Mesothelial cell of epicardium (in vitro differentiated cells): ENCODE measurements around the gene ADAMTSL2. TPM values are rescaled to one million over a fixed set of nuclear protein-coding genes. Genes with fewer than 3 reads are reported as not detected.
A peak's percentile ranks its signal among the peaks of the same experiment; 100 is the strongest.

Experiments used
- DNase-seq, 2 experiments: peaks; one replicate each; pipeline ENCODE4 v3.0.0; 2021; ENCODE audit warnings: low spot score in 2 of 2; ENCODE audit not compliant: unreplicated experiment in 2 of 2
- H3K27ac Mint-ChIP-seq: 2 replicates; pipeline ENCODE4 v1.8.0; 2021; ENCODE audit warnings: mixed read lengths
- H3K27me3 Mint-ChIP-seq: 2 replicates; pipeline ENCODE4 v1.8.0; 2021; ENCODE audit warnings: low read depth, mixed read lengths
- H3K36me3 Mint-ChIP-seq: 2 replicates; pipeline ENCODE4 v1.8.0; 2021; ENCODE audit warnings: mixed read lengths
- H3K4me1 Mint-ChIP-seq: 2 replicates; pipeline ENCODE4 v1.8.0; 2021; ENCODE audit warnings: mixed read lengths
- H3K4me3 Mint-ChIP-seq: 2 replicates; pipeline ENCODE4 v1.8.0; 2021; ENCODE audit warnings: mild to moderate bottlenecking, moderate library complexity, mixed read lengths
- H3K9me3 Mint-ChIP-seq: 2 replicates; pipeline ENCODE4 v1.8.0; 2021; ENCODE audit warnings: mixed read lengths
- total RNA-seq: library from RNA; stranded (reverse); gene quantifications from 3 replicates; pipeline ENCODE4 v1.2.1, GENCODE V29; 2021
- TF ChIP-seq, protein P1 (sequence below): fragments of 200-600 bp; sonication (generic); IDR thresholded peaks from one replicate; pipeline ENCODE4 v1.5.0; 2021; ENCODE audit warnings: antibody characterized with exemption; ENCODE audit not compliant: unreplicated experiment

The ADAMTSL2 gene
- total RNA-seq, 1 donor from 2014 or later = 6.5 TPM

DNA sequence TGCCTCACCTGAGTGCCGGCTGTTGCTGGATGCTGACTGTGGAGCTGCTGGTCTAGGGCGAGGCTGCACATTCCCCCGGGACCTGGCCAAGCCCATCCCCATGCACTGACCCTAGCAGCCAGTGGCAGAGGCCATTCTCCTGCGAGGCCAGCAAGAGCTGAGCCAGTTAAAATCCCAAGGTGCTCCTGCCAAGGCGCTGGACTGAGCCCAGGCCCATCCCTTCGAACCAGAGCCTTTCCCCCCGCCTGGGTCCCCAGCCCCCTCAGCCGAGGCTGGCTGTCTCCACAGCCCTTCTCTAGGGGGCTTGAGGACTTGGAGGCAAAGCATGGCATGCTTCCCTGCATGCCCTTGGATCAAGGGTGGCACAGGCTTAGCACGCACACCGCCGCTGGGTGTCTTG is 1.6 kb downstream of the ADAMTSL2 start:
- TF ChIP-seq, protein P1, sequence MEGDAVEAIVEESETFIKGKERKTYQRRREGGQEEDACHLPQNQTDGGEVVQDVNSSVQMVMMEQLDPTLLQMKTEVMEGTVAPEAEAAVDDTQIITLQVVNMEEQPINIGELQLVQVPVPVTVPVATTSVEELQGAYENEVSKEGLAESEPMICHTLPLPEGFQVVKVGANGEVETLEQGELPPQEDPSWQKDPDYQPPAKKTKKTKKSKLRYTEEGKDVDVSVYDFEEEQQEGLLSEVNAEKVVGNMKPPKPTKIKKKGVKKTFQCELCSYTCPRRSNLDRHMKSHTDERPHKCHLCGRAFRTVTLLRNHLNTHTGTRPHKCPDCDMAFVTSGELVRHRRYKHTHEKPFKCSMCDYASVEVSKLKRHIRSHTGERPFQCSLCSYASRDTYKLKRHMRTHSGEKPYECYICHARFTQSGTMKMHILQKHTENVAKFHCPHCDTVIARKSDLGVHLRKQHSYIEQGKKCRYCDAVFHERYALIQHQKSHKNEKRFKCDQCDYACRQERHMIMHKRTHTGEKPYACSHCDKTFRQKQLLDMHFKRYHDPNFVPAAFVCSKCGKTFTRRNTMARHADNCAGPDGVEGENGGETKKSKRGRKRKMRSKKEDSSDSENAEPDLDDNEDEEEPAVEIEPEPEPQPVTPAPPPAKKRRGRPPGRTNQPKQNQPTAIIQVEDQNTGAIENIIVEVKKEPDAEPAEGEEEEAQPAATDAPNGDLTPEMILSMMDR = no peak
- H3K4me3 Mint-ChIP-seq = peak overlapping the region; percentile 22
- no peak overlapping the region for H3K27ac Mint-ChIP-seq
- no peaks in the 10 kb centered on the region for H3K27me3 Mint-ChIP-seq
- H3K9me3 Mint-ChIP-seq = no peaks in the 10 kb centered on the region
- H3K36me3 Mint-ChIP-seq = no peaks in the 10 kb centered on the region
- DNase-seq = no peak
- peaks cover 36% of the 10 kb centered on the region for H3K4me1 Mint-ChIP-seq

- peaks cover 36% of the 10 kb centered on the region for H3K4me1 Mint-ChIP-seq
- DNase-seq = no peak
Observed at GRCh38 chr9:133536536-133536935, 2.0 kb downstream of the ADAMTSL2 start.

GRCh38 chr9:133537257-133537656 is 2.8 kb downstream of the ADAMTSL2 start:
- H3K36me3 Mint-ChIP-seq = no peaks in the 10 kb centered on the region
- H3K9me3 Mint-ChIP-seq = no peaks in the 10 kb centered on the region
- H3K27ac Mint-ChIP-seq = no peak overlapping the region
- peaks cover 31% of the 10 kb centered on the region for H3K4me1 Mint-ChIP-seq
- no peak overlapping the region for H3K4me3 Mint-ChIP-seq
- H3K27me3 Mint-ChIP-seq = no peaks in the 10 kb centered on the region
- DNase-seq = no peak
- TF ChIP-seq, protein P1 = no peak

More at GRCh38 chr9:133536536-133536935, 2.0 kb downstream of the ADAMTSL2 start:
- TF ChIP-seq, protein P1 = no peak
- Mint-ChIP-seq H3K27ac (no peak overlapping the region), H3K27me3 (no peaks in the 10 kb centered on the region), H3K9me3 (no peaks in the 10 kb centered on the region), H3K4me3 (no peak overlapping the region), H3K36me3 (no peaks in the 10 kb centered on the region)

- H3K4me3 Mint-ChIP-seq = no peak overlapping the region
- TF ChIP-seq, protein P1 = no peak
- H3K36me3 Mint-ChIP-seq = no peaks in the 10 kb centered on the region
- no peaks in the 10 kb centered on the region for H3K9me3 Mint-ChIP-seq
- H3K4me1 Mint-ChIP-seq = peaks cover 25% of the 10 kb centered on the region
- no peaks in the 10 kb centered on the region for H3K27me3 Mint-ChIP-seq
- DNase-seq = no peak
- no peak overlapping the region for H3K27ac Mint-ChIP-seq
Observed at GRCh38 chr9:133538176-133538575, 3.7 kb downstream of the ADAMTSL2 start.

DNA sequence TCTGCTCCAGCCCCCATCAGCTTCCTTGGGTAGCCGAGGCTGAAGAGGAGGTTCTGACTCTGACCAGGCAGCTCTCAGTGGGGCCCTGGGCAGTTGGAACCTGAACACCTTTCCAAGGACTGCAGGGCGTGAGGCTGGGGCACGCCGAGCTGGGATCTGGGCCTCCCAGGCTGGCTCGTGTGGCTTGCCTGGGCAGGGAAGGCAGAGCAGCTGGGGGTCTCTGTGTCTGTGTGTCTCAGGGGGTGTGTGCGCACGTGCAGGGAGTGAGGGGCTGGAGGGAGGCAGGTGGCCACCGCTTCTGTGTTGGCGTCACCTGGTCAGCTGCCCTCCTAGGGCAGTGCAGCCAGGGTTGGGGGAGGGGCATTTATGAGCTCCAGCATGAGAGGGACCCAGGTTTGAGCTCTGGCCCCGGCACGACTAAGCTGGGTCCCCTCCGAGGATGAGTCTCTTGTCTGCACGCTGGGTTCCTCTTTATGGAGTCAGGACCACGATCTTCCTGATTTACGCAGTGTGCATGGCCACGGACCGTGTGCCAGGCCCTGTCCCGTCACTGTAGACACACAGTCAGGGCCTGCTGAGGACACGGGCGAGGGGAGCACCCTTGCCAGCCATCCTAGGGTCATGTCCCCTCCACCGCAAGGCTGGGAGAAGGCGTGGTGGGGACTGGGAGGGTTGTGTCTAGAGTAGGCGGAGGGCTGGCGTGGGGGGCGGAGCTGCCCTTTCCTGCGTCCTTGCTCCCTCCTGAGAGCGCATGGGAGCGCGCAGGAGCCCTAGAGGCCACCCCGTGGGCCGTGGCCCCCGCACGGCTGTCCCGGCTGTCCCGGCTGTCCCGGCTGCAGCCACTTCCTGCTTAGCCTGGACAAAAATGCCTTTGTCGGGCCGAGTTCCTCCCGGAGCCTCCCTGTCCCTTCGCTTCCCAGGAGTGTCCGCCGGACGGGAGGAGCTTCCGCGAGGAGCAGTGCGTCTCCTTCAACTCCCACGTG is 4.6 kb downstream of the ADAMTSL2 start:
- H3K4me3 Mint-ChIP-seq = no peak overlapping the region
- H3K4me1 Mint-ChIP-seq = peaks cover 17% of the 10 kb centered on the region
- H3K27me3 Mint-ChIP-seq = no peaks in the 10 kb centered on the region
- DNase-seq = no peak
- H3K36me3 Mint-ChIP-seq = no peaks in the 10 kb centered on the region
- TF ChIP-seq, protein P1 = no peak
- H3K9me3 Mint-ChIP-seq = no peaks in the 10 kb centered on the region
- H3K27ac Mint-ChIP-seq = no peak overlapping the region
